Measurements from ENCODE around the gene CLIC2.

GRCh38 chrX:155231163-155231562, 103.3 kb downstream of the CLIC2 start:
- TF ChIP-seq CTCF (IDR thresholded peaks at IDR 0.05) (no peak), POLR2A (IDR thresholded peaks at IDR 0.05) (no peak)

Measured in testis (tissue), 2 donors.